GM12801 (cell line): ENCODE measurements around the gene THRB.

ENCODE experiments used
- CTCF ChIP-seq: IDR thresholded peaks from one replicate; pipeline ENCODE4 v1.5.1; 2011; ENCODE audit warnings: control low read depth; ENCODE audit not compliant: insufficient read length; ENCODE audit errors: extremely low read depth

Gene THRB

DNA sequence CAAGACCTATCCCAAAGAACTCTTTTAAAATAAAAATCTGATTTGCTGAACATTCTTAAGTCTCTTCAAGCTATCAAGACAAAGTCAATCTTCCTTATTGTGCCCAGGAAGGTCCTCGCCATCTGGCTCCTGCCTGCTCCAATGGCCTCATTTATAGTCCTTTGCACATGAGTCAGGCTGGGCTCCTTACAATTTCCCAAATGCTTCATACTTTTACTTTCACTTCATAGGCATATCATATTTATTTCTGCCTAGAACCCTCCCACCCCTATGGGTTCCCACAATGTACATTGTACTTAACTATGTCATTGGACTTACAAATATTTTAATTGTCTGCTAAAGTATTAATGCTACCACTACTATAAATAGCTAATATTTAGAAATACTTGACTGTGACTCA is 9.1 kb downstream of the THRB start:
- no peak for TF ChIP-seq CTCF

- no peak for TF ChIP-seq CTCF
Observed at GRCh38 chr3:24483873-24484272, 10.8 kb downstream of the THRB start.

GRCh38 chr3:24482096-24482705 is 12.4 kb downstream of the THRB start:
- no peak for TF ChIP-seq CTCF

GRCh38 chr3:24481193-24481592 is 13.5 kb downstream of the THRB start:
- TF ChIP-seq CTCF = no peak

- TF ChIP-seq CTCF = no peak
Observed at GRCh38 chr3:24480497-24480896, 14.2 kb downstream of the THRB start.

DNA sequence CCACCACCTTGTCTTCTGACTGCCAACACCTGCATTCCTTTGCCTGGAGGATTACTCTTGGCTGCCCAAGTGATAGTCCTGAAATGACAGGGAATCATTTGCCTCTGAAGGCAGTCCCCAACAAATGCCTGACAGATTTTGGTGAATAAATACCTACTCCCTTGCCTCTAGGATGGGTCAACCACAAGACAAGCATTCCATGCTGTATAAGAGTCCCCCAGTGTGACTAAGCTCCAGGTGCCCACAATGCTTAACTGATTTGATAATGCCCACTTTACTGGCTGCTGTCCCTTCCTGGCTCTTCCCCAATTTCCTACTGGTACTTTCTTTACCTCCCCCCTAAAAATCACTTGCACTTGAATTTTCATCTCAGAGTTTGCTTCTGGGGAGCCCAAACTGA is 14.8 kb downstream of the THRB start:
- no peak for TF ChIP-seq CTCF

DNA sequence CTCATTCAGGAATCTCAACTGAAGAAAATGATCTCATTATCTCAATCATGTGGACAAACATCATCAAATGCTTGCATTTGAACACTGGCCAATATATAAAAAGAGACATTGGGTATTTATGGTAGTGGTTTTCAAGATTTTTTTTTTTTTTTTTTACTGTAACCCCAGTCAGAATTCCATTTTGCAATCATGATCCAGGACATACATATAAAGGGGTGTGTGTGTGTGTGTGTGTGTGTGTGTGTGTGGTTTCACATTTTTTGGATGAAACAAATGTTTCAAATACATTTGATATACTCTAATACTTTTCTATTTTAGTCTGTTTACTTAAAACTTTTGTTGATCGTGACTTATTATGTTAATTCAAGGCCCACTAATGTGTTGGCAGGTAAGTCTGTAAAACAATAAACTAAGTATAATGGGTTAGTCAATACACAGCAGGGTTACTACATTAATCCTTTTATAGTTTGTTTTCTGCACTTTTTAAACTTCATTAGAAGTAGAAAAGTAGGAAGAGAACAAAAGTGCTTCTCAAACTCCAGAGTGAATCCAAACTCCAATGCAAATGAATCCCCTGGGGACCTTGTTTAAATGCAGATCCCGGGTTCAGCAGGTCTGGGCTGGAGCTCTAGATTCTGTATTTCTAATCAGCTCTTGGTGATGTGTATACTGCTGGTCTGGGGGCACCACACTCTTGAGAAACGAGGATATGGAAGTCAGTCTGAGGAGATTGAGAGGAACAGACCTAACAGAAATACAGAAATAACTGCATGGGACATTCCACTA is 17.6 kb downstream of the THRB start:
- TF ChIP-seq CTCF = no peak
